SK-N-SH (cell line): ENCODE data around the gene CATSPERB. TPM values are rescaled to one million over a fixed set of nuclear protein-coding genes. Genes with fewer than 3 reads are reported as not detected.

Source experiments
- CTCF ChIA-PET: fragments of 300-600, 350-600 bp; formaldehyde crosslinking; extraction: SDS; loops from one replicate; lab custom pipeline; 2021; lab: Yijun Ruan, JAX
- POLR2A ChIA-PET: fragments of 350-600 bp; sonication (Branson Sonifier 250); formaldehyde crosslinking; extraction: SDS; loops from one replicate; lab custom pipeline; 2020; ENCODE audit warnings: antibody characterized with exemption, inconsistent platforms; lab: Yijun Ruan, JAX
- DNase-seq: peaks from one replicate; pipeline ENCODE4 v3.0.0; 2012
- H2AFZ ChIP-seq: fragments of 200-600 bp; sonication (generic); 2 replicates; pipeline ENCODE4 v1.8.1; 2016; ENCODE audit warnings: antibody characterized with exemption, mild to moderate bottlenecking, low read depth
- H3F3A ChIP-seq: fragments of 200-600 bp; sonication (generic); replicated peaks from 2 replicates; pipeline ENCODE3; 2016; ENCODE audit warnings: antibody characterized with exemption, mild to moderate bottlenecking; ENCODE audit not compliant: insufficient read depth
- H3K27ac ChIP-seq, 2 experiments: fragments of 200-500 bp in 1 of 2; fragments of 200-600 bp in 1 of 2; sonication (Bioruptor generic) in 1 of 2; sonication (generic), shearing (Covaris generic) in 1 of 2; 2 replicates each; pipeline versions ENCODE4 v1.5.1 to v1.6.1; 2014 to 2016; ENCODE audit warnings: low read depth in 2 of 2, inconsistent platforms in 1 of 2, low read length in 1 of 2, mild to moderate bottlenecking in 1 of 2, mixed read lengths in 1 of 2
- H3K27me3 ChIP-seq: fragments of 200-600 bp; sonication (generic), shearing (Covaris generic); 2 replicates; pipeline ENCODE4 v1.6.1; 2016; ENCODE audit warnings: mixed run types; ENCODE audit not compliant: insufficient read depth
- H3K36me3 ChIP-seq, 2 experiments: fragments of 200-500 bp in 1 of 2; fragments of 200-600 bp in 1 of 2; sonication (Bioruptor generic) in 1 of 2; sonication (generic) in 1 of 2; replicated peaks in 1 of 2; 2 replicates each; pipeline versions ENCODE3 to v1.5.1; 2014 to 2016; ENCODE audit warnings: low read length in 1 of 2, mild to moderate bottlenecking in 1 of 2; ENCODE audit not compliant: insufficient read depth in 2 of 2, control insufficient read depth in 1 of 2
- H3K4me1 ChIP-seq, 2 experiments: fragments of 200-500 bp in 1 of 2; fragments of 200-600 bp in 1 of 2; sonication (Bioruptor generic) in 1 of 2; sonication (generic), shearing (Covaris generic) in 1 of 2; 2 replicates each; pipeline versions ENCODE4 v1.5.1 to v1.6.1; 2014 to 2016; ENCODE audit warnings: low read depth in 1 of 2, low read length in 1 of 2, mixed run types in 1 of 2; ENCODE audit not compliant: insufficient read depth in 2 of 2, control insufficient read depth in 1 of 2
- H3K4me2 ChIP-seq: fragments of 200-600 bp; sonication (generic), shearing (Covaris generic); 2 replicates; pipeline ENCODE4 v1.6.1; 2017; ENCODE audit warnings: mixed run types
- H3K4me3 ChIP-seq, 2 experiments: fragments of 200-500 bp in 1 of 2; fragments of 200-600 bp in 1 of 2; sonication (Bioruptor generic) in 1 of 2; sonication (generic), shearing (Covaris generic) in 1 of 2; 2 replicates each; pipeline versions ENCODE4 v1.5.1 to v1.8.1; 2014 to 2016; ENCODE audit warnings: low read depth in 2 of 2, inconsistent platforms in 1 of 2, low read length in 1 of 2, mild to moderate bottlenecking in 1 of 2, mixed read lengths in 1 of 2, moderate library complexity in 1 of 2
- H3K79me2 ChIP-seq: fragments of 200-600 bp; sonication (generic); 2 replicates; pipeline ENCODE4 v1.8.1; 2017; ENCODE audit warnings: mild to moderate bottlenecking; ENCODE audit not compliant: insufficient read depth
- H3K9ac ChIP-seq: fragments of 200-600 bp; sonication (generic); 2 replicates; pipeline ENCODE4 v1.6.1; 2017; ENCODE audit warnings: mixed run types
- H3K9me2 ChIP-seq: fragments of 200-600 bp; sonication (generic); 2 replicates; pipeline ENCODE4 v1.6.1; 2017; ENCODE audit warnings: mixed run types
- H3K9me3 ChIP-seq: fragments of 200-600 bp; sonication (generic); 2 replicates; pipeline ENCODE4 v1.6.1; 2017; ENCODE audit warnings: mixed run types, mild to moderate bottlenecking, moderate library complexity
- H4K20me1 ChIP-seq: fragments of 200-600 bp; sonication (generic); 2 replicates; pipeline ENCODE4 v1.6.1; 2017; ENCODE audit warnings: mild to moderate bottlenecking, mixed run types; ENCODE audit not compliant: insufficient read depth
- CHD2 ChIP-seq: fragments of 150-350 bp; IDR thresholded peaks from 2 replicates; pipeline ENCODE4 v1.6.1; 2018; ENCODE audit warnings: low read length; ENCODE audit not compliant: partially characterized antibody
- CTCF ChIP-seq: fragments of 200-600 bp; sonication (generic); IDR thresholded peaks from 2 replicates; pipeline ENCODE4 v1.6.1; 2017; ENCODE audit warnings: antibody characterized with exemption, mild to moderate bottlenecking, moderate library complexity
- FOSL2 ChIP-seq: IDR thresholded peaks from 2 replicates; pipeline ENCODE4 v1.4.0; 2012; ENCODE audit warnings: low read depth, mild to moderate bottlenecking, moderate library complexity, borderline replicate concordance
- GABPA ChIP-seq: IDR thresholded peaks from 2 replicates; pipeline ENCODE4 v1.4.0; 2012; ENCODE audit warnings: low read depth, mild to moderate bottlenecking
- IRF3 ChIP-seq: fragments of 150-350 bp; IDR thresholded peaks from 2 replicates; pipeline ENCODE4 v1.6.1; 2016; ENCODE audit warnings: mild to moderate bottlenecking, low read depth, low read length
- MEF2A ChIP-seq: IDR thresholded peaks from 2 replicates; pipeline ENCODE4 v1.4.0; 2012; ENCODE audit warnings: low read depth, borderline replicate concordance
- NRF1 ChIP-seq: IDR thresholded peaks from 2 replicates; pipeline ENCODE4 v1.6.1; 2012; ENCODE audit warnings: low read depth, mild to moderate bottlenecking, low read length
- PBX3 ChIP-seq: IDR thresholded peaks from 2 replicates; pipeline ENCODE4; 2012
- RAD21 ChIP-seq: IDR thresholded peaks from 2 replicates; pipeline ENCODE4 v1.6.1; 2012; ENCODE audit warnings: mild to moderate bottlenecking, low read length
- SIN3A ChIP-seq: IDR thresholded peaks from 2 replicates; pipeline ENCODE4 v1.6.1; 2012; ENCODE audit warnings: low read depth, mild to moderate bottlenecking, low read length, moderate library complexity, borderline replicate concordance
- TCF12 ChIP-seq: IDR thresholded peaks from 2 replicates; pipeline ENCODE4 v1.4.0; 2012
- USF2 ChIP-seq: fragments of 150-350 bp; IDR thresholded peaks from 2 replicates; pipeline ENCODE4 v1.6.1; 2017; ENCODE audit warnings: antibody characterized with exemption, low read length, low read depth, borderline replicate concordance
- ZBTB33 ChIP-seq: IDR thresholded peaks from 2 replicates; pipeline ENCODE4 v1.4.0; 2012; ENCODE audit warnings: low read depth, borderline replicate concordance
- WGBS: methylation state at CpG from one replicate; pipeline ENCODE4 v1.1.6; 2017; ENCODE audit warnings: low lambda C conversion rate; 5-methylcytosine and 5-hydroxymethylcytosine counted together
- polyA plus RNA-seq, 3 experiments: library from polyadenylated mRNA; depleted of rRNA; stranded (reverse); fragments of >200 nt; gene quantifications; 2 replicates each; pipeline ENCODE4 v1.2.3, GENCODE V29; 2012

Gene CATSPERB
- polyA plus RNA-seq, 1 of the 3 experiments (the other 2 are of a cell fraction), result 0.08 TPM

- TF ChIP-seq USF2, result no peak
- TF ChIP-seq FOSL2, result no peak
- no peak for TF ChIP-seq CHD2
- no peak for TF ChIP-seq ZBTB33
- TF ChIP-seq IRF3, result no peak
These were observed 84.0 kb downstream of the CATSPERB start (continued) for GRCh38 chr14:91647856-91648255.

GRCh38 chr14:91636604-91637003 is 95.3 kb downstream of the CATSPERB start:
- no peak overlapping the region for H3K27ac ChIP-seq
- H3F3A ChIP-seq, result no peaks in the 10 kb centered on the region
- no peak overlapping the region for H3K4me2 ChIP-seq
- no peaks in the 10 kb centered on the region for H3K27me3 ChIP-seq
- TF ChIP-seq GABPA (no peak), PBX3 (no peak), CTCF (no peak), NRF1 (no peak), MEF2A (no peak), FOSL2 (no peak), SIN3A (no peak), TCF12 (no peak), RAD21 (no peak)
- no peak overlapping the region for H3K4me3 ChIP-seq
- no peak overlapping the region for H2AFZ ChIP-seq
- CTCF ChIA-PET, result no interaction called here
- H4K20me1 ChIP-seq, result no peaks in the 10 kb centered on the region
- POLR2A ChIA-PET, result no interaction called here
- H3K36me3 ChIP-seq, result no peaks in the 10 kb centered on the region
- no peak overlapping the region for H3K9ac ChIP-seq
- H3K79me2 ChIP-seq, result no peaks in the 10 kb centered on the region
- no peak for DNase-seq
- WGBS, result 2% methylated on average over 4 of the region's 4 CpGs
- H3K9me2 ChIP-seq, result no peaks in the 10 kb centered on the region
- no peaks in the 10 kb centered on the region for H3K9me3 ChIP-seq
- no peaks in the 10 kb centered on the region for H3K4me1 ChIP-seq
